Activated CD4-positive, alpha-beta memory T cell treated with anti-CD3 and anti-CD28 coated beads for 36 hours (primary cell): ENCODE measurements around the gene CABCOCO1. TPM values are rescaled to one million over a fixed set of nuclear protein-coding genes. Genes with fewer than 3 reads are reported as not detected.
"Not testable (repeated sequence)": the region's sequence is repeated elsewhere in the genome, so short reads cannot be mapped to it uniquely, and the experiment has no call there.

Source experiments
- CTCF ChIA-PET: fragments of 350-600 bp; sonication (Branson Sonifier 250); formaldehyde crosslinking; loops from one replicate; lab custom pipeline; 2021; ENCODE audit warnings: antibody characterized with exemption, inconsistent platforms; lab: Charles Lee
- POLR2A ChIA-PET: fragments of 350-600 bp; sonication (Branson Sonifier 250); formaldehyde crosslinking; loops from one replicate; lab custom pipeline; 2021; ENCODE audit warnings: antibody characterized with exemption; lab: Charles Lee
- DNase-seq: peaks from one replicate; pipeline ENCODE4 v3.0.0-alpha.2; 2020
- H3K27ac Mint-ChIP-seq: one replicate; pipeline ENCODE4 v1.8.0; 2021; ENCODE audit warnings: mixed read lengths
- H3K27me3 Mint-ChIP-seq: one replicate; pipeline ENCODE4 v1.8.0; 2021; ENCODE audit warnings: mixed read lengths
- H3K36me3 Mint-ChIP-seq: one replicate; pipeline ENCODE4 v1.8.0; 2021; ENCODE audit warnings: mixed read lengths
- H3K4me1 Mint-ChIP-seq: one replicate; pipeline ENCODE4 v1.8.0; 2021; ENCODE audit warnings: low read depth, mixed read lengths
- H3K4me3 Mint-ChIP-seq: one replicate; pipeline ENCODE4 v1.8.0; 2021; ENCODE audit warnings: mild to moderate bottlenecking, mixed read lengths
- H3K9me3 Mint-ChIP-seq: one replicate; pipeline ENCODE4 v1.8.0; 2021; ENCODE audit warnings: mixed read lengths
- intact Hi-C: fragments of 100-400 bp; cut with micrococcal nuclease; formaldehyde crosslinking; loops from one replicate; pipeline ENCODE4 v1.15.1; 2023
- total RNA-seq, 2 experiments: library from RNA; stranded (reverse); gene quantifications; one replicate each; pipeline ENCODE4 v1.2.3, GENCODE V29; 2021

Gene CABCOCO1
- total RNA-seq, 2 experiments from 2014 or later: not detected

DNA sequence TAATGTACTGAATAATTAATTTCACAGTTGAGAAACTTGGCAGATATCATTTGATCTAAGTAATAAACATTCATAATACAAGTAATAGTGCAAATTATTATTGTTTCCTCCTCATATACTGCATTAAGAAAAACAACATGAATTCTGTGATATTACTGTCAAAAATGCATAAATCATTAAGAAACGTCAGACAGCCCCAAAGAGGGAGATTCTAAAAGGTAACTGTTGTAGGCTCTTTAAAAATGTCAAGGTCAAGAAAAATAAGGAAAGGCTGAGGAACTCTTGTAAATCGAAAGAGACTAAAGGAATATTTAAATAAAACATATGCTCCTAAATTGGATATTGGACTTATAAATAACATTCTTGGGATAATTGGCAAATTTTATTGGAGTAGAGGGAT lies 67.9 kb downstream of the CABCOCO1 start:
- intact Hi-C loops: no loop called here
- no peak for DNase-seq
- POLR2A ChIA-PET: no interaction called here
- Mint-ChIP-seq H3K9me3 (no peaks in the 10 kb centered on the region), H3K4me3 (no peak overlapping the region), H3K27ac (no peak overlapping the region), H3K36me3 (no peaks in the 10 kb centered on the region), H3K27me3 (peaks cover 23% of the 10 kb centered on the region), H3K4me1 (no peaks in the 10 kb centered on the region)
- CTCF ChIA-PET: no interaction called here

DNA sequence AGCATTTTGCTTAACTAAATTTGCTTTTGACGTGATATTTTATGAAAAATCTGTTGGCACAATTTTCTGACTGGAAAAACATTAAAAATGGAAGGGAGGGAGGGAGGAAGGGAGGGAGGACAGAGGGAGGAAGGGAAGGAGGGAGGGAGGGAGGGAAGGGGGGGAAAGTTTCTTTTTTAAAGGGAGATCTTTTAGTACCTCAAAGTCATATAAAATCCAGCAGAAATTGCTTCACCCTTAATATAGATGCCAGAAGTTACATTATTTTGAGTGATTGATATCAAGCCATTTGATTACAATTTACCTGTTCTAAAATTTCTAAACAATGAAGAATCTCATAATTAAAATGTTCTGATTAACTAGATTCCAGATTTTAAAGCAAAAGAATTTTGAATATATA lies 68.9 kb downstream of the CABCOCO1 start:
- H3K4me3 Mint-ChIP-seq: no peak overlapping the region
- H3K4me1 Mint-ChIP-seq: no peaks in the 10 kb centered on the region
- H3K27ac Mint-ChIP-seq: no peak overlapping the region
- CTCF ChIA-PET: interaction anchor here (2.1 to 2.2 kb wide), 2 partner anchors 19 to 591 kb away, joined by 7 to 8 read pairs; no protein-coding TSS in a partner anchor
- H3K9me3 Mint-ChIP-seq: no peaks in the 10 kb centered on the region
- POLR2A ChIA-PET: no interaction called here
- peaks cover 31% of the 10 kb centered on the region for H3K27me3 Mint-ChIP-seq
- DNase-seq: no peak
- intact Hi-C loops: no loop called here
- H3K36me3 Mint-ChIP-seq: no peaks in the 10 kb centered on the region

DNA sequence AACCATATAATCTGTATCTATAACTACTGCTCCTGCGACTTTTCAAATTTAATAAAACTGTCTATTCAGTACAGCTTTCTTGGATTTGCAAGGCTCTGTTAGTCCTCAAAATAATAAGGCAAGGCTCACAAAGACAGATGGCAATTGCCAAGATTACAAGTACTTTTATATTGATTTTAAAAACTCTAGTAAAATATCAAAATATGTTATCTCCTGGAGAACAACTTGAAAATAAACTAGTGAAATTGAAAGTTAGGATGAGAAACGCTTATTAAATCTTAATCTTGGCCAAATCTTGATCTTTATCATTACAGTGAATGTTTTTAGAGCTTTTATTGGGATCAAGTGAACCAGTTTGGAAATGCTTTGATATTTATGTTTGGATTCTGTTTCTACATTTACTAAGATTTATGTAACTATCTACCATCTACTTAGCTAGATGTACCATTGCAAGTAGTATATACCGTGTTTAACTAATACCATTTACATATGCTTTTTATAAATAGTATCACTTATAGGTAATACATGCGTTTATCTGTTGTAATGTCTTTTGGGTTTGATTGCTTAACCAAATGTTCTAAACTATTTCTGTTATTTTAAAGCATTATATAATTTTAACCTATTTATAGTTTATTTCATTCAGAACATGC lies 70.0 kb downstream of the CABCOCO1 start:
- Mint-ChIP-seq H3K27ac (no peak overlapping the region), H3K4me3 (no peak overlapping the region), H3K36me3 (peaks cover 2% of the 10 kb centered on the region), H3K4me1 (no peaks in the 10 kb centered on the region), H3K9me3 (peaks cover 3% of the 10 kb centered on the region), H3K27me3 (peaks cover 36% of the 10 kb centered on the region)
- intact Hi-C loops: no loop called here
- CTCF ChIA-PET: interaction anchor here (0.6 to 2.7 kb wide), 11 partner anchors 9 to 916 kb away, joined by 3 to 8 read pairs (median 6); no protein-coding TSS in a partner anchor
- no peak for DNase-seq
- POLR2A ChIA-PET: no interaction called here

DNA sequence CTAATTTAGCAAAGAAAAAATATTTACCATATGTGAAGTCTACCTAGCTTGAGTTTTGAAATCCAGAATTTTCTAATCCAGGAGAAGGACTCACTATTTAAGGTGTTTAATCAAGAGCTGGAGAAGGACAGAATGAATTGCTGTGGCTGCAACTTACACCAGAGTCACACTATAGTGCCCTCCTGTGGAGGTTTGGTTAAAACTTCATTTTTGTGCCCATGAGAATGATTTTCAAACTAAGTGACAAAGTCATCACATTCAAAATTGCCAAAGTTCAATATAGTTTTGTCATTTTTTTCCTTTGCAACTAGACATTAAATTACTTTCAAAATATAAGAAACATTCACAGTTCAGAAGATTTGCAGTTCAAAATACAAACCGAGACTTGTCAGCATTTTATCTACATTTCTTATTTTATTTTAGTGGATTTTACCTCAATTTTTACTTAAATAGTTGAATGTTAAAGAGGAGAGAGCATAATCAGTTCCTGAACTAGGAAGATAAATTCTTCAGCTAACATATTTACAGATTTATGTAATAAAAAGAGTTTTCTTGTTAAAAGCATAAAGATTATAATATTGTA lies 70.7 kb downstream of the CABCOCO1 start:
- no peak overlapping the region for H3K4me3 Mint-ChIP-seq
- peaks cover 3% of the 10 kb centered on the region for H3K9me3 Mint-ChIP-seq
- intact Hi-C loops: no loop called here
- peaks cover 2% of the 10 kb centered on the region for H3K36me3 Mint-ChIP-seq
- no peak overlapping the region for H3K27ac Mint-ChIP-seq
- H3K27me3 Mint-ChIP-seq: peaks cover 35% of the 10 kb centered on the region
- peak; percentile 9 for DNase-seq
- no peaks in the 10 kb centered on the region for H3K4me1 Mint-ChIP-seq
- CTCF ChIA-PET: interaction anchor here (0.6 to 2.7 kb wide), 12 partner anchors 8 to 917 kb away, joined by 3 to 8 read pairs (median 6); no protein-coding TSS in a partner anchor
- POLR2A ChIA-PET: no interaction called here

DNA sequence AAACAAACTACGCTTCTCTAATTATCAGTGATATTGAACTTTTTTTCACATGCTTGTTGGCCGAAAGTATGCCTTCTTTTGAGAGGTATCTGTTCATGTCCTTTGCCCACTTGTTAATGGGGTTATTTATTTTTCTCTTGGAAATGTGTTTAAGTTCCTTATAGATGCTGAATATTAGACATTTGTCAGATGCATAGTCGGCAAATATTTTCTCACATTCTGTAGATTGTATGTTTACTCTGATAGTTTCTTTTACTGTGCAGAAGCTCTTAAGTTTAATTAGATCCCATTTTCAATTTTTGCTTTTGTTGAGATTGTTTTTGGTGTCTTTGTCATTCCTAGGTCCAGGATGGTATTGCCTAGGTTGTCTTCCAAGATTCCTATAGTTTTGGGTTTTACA lies 73.2 kb downstream of the CABCOCO1 start:
- no peaks in the 10 kb centered on the region for H3K4me1 Mint-ChIP-seq
- no peak for DNase-seq
- peaks cover 3% of the 10 kb centered on the region for H3K9me3 Mint-ChIP-seq
- peaks cover 2% of the 10 kb centered on the region for H3K36me3 Mint-ChIP-seq
- POLR2A ChIA-PET: no interaction called here
- intact Hi-C loops: no loop called here
- H3K27me3 Mint-ChIP-seq: peaks cover 27% of the 10 kb centered on the region
- CTCF ChIA-PET: no interaction called here
- no peak overlapping the region for H3K27ac Mint-ChIP-seq
- no peak overlapping the region for H3K4me3 Mint-ChIP-seq

DNA sequence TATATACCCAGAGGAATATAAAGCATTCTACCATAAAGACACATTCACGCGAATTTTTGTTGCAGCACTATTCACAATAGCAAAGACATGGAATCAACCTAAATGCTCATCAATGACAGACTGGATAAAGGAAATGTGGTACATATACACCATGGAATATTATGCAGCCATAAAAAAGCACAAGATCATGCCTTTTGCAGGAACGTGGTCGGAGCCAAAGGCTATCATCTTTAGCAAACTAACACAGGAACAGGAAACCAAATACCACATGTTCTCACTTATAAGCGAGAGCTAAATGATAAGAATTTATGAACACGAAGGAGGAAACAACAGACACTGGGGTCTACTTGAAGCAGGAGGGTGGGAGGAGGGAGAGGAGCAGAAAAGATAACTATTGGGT lies 74.7 kb downstream of the CABCOCO1 start:
- H3K4me3 Mint-ChIP-seq, POLR2A ChIA-PET, intact Hi-C loops, H3K4me1 Mint-ChIP-seq, H3K36me3 Mint-ChIP-seq, DNase-seq, H3K9me3 Mint-ChIP-seq, H3K27ac Mint-ChIP-seq, CTCF ChIA-PET: not testable (repeated sequence)
- H3K27me3 Mint-ChIP-seq: peaks cover 26% of the 10 kb centered on the region

DNA sequence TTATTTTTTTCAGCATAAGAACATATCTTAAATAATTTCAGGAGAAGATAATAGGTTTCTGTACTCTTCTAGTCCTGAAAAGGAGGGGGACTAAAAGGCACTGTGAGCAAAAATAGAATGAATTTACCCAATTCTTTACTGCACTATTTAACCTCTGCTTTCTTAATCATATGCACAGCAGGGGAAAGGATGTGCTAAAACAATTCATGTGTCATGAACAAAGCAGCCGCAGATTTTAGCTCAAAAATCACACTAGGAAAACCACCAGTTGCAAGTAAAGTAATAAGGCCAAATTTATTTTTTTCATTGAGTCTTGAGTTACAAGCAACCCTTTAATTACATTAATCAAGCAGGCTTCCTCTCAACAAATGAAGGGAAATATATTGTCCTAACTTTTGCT lies 80.1 kb downstream of the CABCOCO1 start:
- Mint-ChIP-seq H3K4me1 (no peaks in the 10 kb centered on the region), H3K4me3 (no peak overlapping the region), H3K27ac (no peak overlapping the region), H3K9me3 (peaks cover 4% of the 10 kb centered on the region), H3K27me3 (peaks cover 4% of the 10 kb centered on the region), H3K36me3 (no peaks in the 10 kb centered on the region)
- ChIA-PET POLR2A (no interaction called here), CTCF (interaction anchor here (5.2 kb wide), 1 partner anchor 8 kb away, joined by 24 read pairs; no protein-coding TSS in a partner anchor)
- intact Hi-C loops: no loop called here
- DNase-seq: no peak

DNA sequence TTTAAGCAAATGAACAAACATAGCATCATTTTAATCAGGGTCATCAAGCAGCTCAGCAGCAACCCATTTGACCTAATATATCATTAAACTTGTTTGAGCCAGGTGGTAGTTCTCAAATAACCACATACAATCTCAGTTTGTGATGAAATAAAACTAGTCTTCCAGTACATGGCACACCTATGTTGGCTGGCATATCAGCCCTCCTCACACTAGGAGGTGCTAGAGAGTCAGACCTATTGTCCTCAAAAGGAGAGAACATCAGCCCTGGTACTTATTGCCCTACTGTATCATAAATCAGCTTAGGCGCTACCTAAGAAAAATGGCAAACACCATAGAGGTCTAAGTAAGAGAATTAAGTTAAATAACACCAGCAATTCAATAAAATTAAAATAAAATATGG lies 81.7 kb downstream of the CABCOCO1 start:
- Mint-ChIP-seq H3K27me3 (peaks cover 2% of the 10 kb centered on the region), H3K27ac (no peak overlapping the region), H3K9me3 (peaks cover 4% of the 10 kb centered on the region), H3K36me3 (no peaks in the 10 kb centered on the region), H3K4me3 (no peak overlapping the region), H3K4me1 (no peaks in the 10 kb centered on the region)
- intact Hi-C loops: no loop called here
- CTCF ChIA-PET: interaction anchor here (0.5 to 2.4 kb wide), 9 partner anchors 17 to 138 kb away, joined by 3 to 8 read pairs (median 4); no protein-coding TSS in a partner anchor
- POLR2A ChIA-PET: no interaction called here
- peak; percentile 31 for DNase-seq

DNA sequence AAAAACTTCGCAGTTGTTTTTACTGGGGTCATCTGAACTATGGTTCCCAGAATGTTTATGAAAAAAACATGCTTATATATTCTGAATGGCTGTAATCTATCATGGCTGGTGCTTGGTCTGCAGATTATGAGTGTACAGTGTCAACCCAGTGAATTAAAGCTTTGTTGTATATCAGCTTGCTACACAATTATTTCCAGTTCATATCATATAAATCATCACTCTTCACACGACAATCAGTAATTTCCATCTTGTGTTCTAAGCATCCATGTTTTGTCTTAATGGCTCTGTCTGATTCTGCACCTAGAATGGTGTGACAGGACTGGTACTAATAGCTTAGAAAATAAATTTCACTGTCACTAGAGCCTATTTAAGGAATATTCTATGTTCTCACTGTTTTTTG lies 83.6 kb downstream of the CABCOCO1 start:
- POLR2A ChIA-PET: no interaction called here
- no peaks in the 10 kb centered on the region for H3K36me3 Mint-ChIP-seq
- no peaks in the 10 kb centered on the region for H3K27me3 Mint-ChIP-seq
- intact Hi-C loops: no loop called here
- peaks cover 7% of the 10 kb centered on the region for H3K4me1 Mint-ChIP-seq
- CTCF ChIA-PET: interaction anchor here (0.7 to 2.4 kb wide), 5 partner anchors 12 to 151 kb away, joined by 3 to 11 read pairs (median 4); no protein-coding TSS in a partner anchor
- DNase-seq: no peak
- H3K4me3 Mint-ChIP-seq: no peak overlapping the region
- peaks cover 4% of the 10 kb centered on the region for H3K9me3 Mint-ChIP-seq
- H3K27ac Mint-ChIP-seq: no peak overlapping the region

DNA sequence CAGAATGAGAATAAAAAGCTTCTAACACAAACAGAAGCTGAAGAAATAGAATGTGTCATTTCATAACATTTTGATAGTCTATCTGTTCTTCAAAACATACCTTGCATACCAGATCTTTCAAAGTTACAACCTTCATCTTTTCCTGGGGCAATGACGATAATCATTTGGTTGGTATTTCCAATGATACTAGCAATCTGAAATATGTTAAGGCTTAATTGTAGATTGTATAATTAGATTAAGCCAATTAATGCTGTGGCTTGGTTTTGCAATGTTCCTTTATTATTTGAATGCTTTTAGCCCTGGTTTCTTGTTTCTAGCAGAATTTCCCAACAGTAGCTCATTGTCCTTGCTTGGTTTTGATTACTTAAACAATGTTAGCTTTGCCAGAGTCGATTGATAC lies 84.6 kb downstream of the CABCOCO1 start:
- Mint-ChIP-seq H3K9me3 (peaks cover 4% of the 10 kb centered on the region), H3K4me1 (peaks cover 17% of the 10 kb centered on the region), H3K36me3 (no peaks in the 10 kb centered on the region), H3K4me3 (no peak overlapping the region), H3K27me3 (no peaks in the 10 kb centered on the region), H3K27ac (no peak overlapping the region)
- DNase-seq: no peak
- ChIA-PET CTCF (interaction anchor here (1.0 to 2.1 kb wide), 5 partner anchors 11 to 150 kb away, joined by 4 to 11 read pairs (median 4); no protein-coding TSS in a partner anchor), POLR2A (no interaction called here)
- intact Hi-C loops: no loop called here

DNA sequence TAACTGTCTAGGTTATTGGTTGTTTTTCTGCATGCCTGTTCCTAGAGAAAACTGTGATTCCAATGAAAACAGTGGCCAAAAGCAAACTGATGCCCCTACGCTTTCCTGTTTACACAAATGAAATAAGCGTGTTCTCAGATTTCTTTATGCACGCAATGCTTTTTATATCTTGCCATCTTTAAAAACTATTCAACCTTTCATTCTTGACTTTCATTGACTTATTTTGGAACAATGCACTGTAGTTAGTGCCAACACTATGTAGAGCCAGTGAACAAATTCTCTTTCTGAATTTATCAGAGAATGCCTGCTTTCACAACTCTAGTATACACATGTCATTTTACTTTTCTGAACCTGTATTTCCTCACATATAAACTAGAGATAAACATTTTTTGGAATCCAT lies 86.6 kb downstream of the CABCOCO1 start:
- Mint-ChIP-seq H3K4me1 (peaks cover 24% of the 10 kb centered on the region), H3K27ac (no peak overlapping the region), H3K4me3 (no peak overlapping the region), H3K9me3 (peaks cover 3% of the 10 kb centered on the region), H3K36me3 (no peaks in the 10 kb centered on the region), H3K27me3 (no peaks in the 10 kb centered on the region)
- ChIA-PET CTCF (interaction anchor here (0.6 to 4.3 kb wide), 7 partner anchors 9 to 973 kb away, joined by 3 to 46 read pairs (median 18); no protein-coding TSS in a partner anchor), POLR2A (no interaction called here)
- DNase-seq: no peak
- intact Hi-C loops: no loop called here

DNA sequence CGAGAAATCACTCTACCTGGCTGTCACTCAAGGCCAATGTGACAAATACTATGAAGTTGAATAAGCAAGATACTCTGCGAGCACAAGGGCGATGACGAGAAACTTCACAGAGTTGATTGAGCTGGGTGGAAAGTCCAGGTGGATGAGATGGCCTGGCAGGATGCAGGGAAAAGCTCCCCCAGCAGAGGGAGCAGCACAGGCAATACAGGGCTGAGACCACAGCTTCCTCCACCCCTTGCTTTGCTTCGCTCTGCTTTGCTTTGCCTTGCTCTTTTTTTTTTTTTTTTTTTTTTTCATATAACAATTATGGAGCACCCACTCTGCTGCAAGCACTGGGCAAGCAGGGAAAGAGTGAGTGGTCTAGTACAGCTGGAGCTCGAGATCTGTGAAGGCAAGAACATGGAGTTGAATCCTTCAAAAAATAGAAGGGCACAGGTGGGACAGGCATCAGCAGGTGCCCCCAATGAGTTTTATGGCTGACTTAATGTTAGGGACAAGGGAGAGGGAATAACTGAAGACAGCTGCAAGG lies 88.3 kb downstream of the CABCOCO1 start:
- peak overlapping the region; percentile 44 for H3K27ac Mint-ChIP-seq
- DNase-seq: peak; percentile 84
- H3K36me3 Mint-ChIP-seq: no peaks in the 10 kb centered on the region
- CTCF ChIA-PET: interaction anchor here (0.5 to 4.3 kb wide), 40 partner anchors 11 to 610 kb away, joined by 3 to 46 read pairs (median 4); partner anchors contain the start of gene ARID5B
- intact Hi-C loops: loop anchor here (1.0 to 10.0 kb wide), 8 partner anchors 34 to 936 kb away; no protein-coding TSS in a partner anchor
- peaks cover 24% of the 10 kb centered on the region for H3K4me1 Mint-ChIP-seq
- POLR2A ChIA-PET: interaction anchor here (0.6 to 1.7 kb wide), 5 partner anchors 35 to 635 kb away, joined by 3 to 4 read pairs (median 4); no protein-coding TSS in a partner anchor
- H3K27me3 Mint-ChIP-seq: no peaks in the 10 kb centered on the region
- H3K4me3 Mint-ChIP-seq: no peak overlapping the region
- no peaks in the 10 kb centered on the region for H3K9me3 Mint-ChIP-seq
